ENCODE measurements around the gene PLXNB3. TPM values are rescaled to one million over a fixed set of nuclear protein-coding genes. Genes with fewer than 3 reads are reported as not detected.

PLXNB3 gene
- total RNA-seq, 1 experiment from 2014 or later, result 1.6 TPM

GRCh38 chrX:153773741-153774575, 9.9 kb downstream of the PLXNB3 start:
- no peak for DNase-seq (ENCODE audit: low spot score)

- DNase-seq (ENCODE audit: low spot score), result no peak
Measured at GRCh38 chrX:153774576-153775292, 10.7 kb downstream of the PLXNB3 start.

GRCh38 chrX:153775293-153776119, 11.5 kb downstream of the PLXNB3 start:
- DNase-seq (ENCODE audit: low spot score), result no peak

GRCh38 chrX:153776120-153776599, 12.1 kb downstream of the PLXNB3 start:
- no peak for DNase-seq (ENCODE audit: low spot score)

GRCh38 chrX:153776611-153777045, 12.6 kb downstream of the PLXNB3 start:
- no peak for DNase-seq (ENCODE audit: low spot score)

- no peak for DNase-seq (ENCODE audit: low spot score)
Measured at GRCh38 chrX:153777261-153778090, 13.4 kb downstream of the PLXNB3 start.

- DNase-seq (ENCODE audit: low spot score), result no peak
Measured at GRCh38 chrX:153778181-153778580, 14.1 kb downstream of the PLXNB3 start.

- DNase-seq (ENCODE audit: low spot score), result no peak
Measured at GRCh38 chrX:153778684-153779101, 14.6 kb downstream of the PLXNB3 start.

GRCh38 chrX:153779891-153780677, 16.0 kb downstream of the PLXNB3 start:
- DNase-seq (ENCODE audit: low spot score), result no peak

GRCh38 chrX:153780678-153781427, 16.8 kb downstream of the PLXNB3 start, which contains the start of gene SRPK3:
Gene SRPK3 (plus strand): TSS chrX:153781041. CDS start chrX:153781087, 46 bp downstream.
- no peak for DNase-seq (ENCODE audit: low spot score)

GRCh38 chrX:153781428-153782047, 17.5 kb downstream of the PLXNB3 start:
- no peak for DNase-seq (ENCODE audit: low spot score)

- DNase-seq (ENCODE audit: low spot score), result no peak
Measured at GRCh38 chrX:153782313-153782712, 18.3 kb downstream of the PLXNB3 start.

- DNase-seq (ENCODE audit: low spot score), result no peak
Measured at GRCh38 chrX:153782871-153783270, 18.8 kb downstream of the PLXNB3 start.

GRCh38 chrX:153783378-153784013, 19.4 kb downstream of the PLXNB3 start:
- DNase-seq (ENCODE audit: low spot score), result no peak

- DNase-seq (ENCODE audit: low spot score), result no peak
Measured at GRCh38 chrX:153784325-153784967, 20.4 kb downstream of the PLXNB3 start.

GRCh38 chrX:153786669-153787068, 22.6 kb downstream of the PLXNB3 start:
- no peak for DNase-seq (ENCODE audit: low spot score)

GRCh38 chrX:153789654-153790053, 25.6 kb downstream of the PLXNB3 start:
- no peak for DNase-seq (ENCODE audit: low spot score)
